HG03039 (cell line): ENCODE results near the gene ZNF534.
"Not testable (repeated sequence)": the region's sequence is repeated elsewhere in the genome, so short reads cannot be mapped to it uniquely, and the experiment has no call there.

Experiments used
- ATAC-seq: cut with Tn5 transposase; IDR thresholded peaks from one replicate; pipeline ENCODE4 v1.9.1; 2021; ENCODE audit warnings: mild to moderate bottlenecking, moderate library complexity; ENCODE audit not compliant: unreplicated experiment

The ZNF534 gene

DNA sequence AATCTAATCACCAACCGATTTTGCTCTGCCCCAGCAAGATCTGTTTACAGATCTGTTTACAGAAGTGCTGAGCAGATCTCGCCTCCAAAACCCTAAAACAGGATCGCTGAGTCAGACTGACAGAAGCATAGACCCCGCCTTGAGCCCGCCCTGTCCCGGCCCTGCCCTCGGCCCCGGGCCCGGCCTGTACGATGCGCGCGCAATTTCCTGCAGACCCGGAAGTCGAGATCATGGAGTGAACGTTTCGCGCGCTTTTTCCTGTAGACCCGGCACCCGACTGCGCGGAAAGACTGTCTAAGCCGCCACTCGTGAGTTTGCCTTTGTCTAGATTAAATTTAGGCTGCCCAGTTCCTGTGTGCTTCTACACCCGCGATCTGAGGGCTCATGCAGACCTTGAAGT, at the start of gene ZNF534:
ZNF534 (plus strand) TSS at position 212 of the 400 bp plus-strand sequence. CDS start 2,327 bp downstream, outside the sequence.
- no peak for ATAC-seq

GRCh38 chr19:52391135-52391534, 37.8 kb upstream of the ZNF534 start:
- no peak for ATAC-seq

DNA sequence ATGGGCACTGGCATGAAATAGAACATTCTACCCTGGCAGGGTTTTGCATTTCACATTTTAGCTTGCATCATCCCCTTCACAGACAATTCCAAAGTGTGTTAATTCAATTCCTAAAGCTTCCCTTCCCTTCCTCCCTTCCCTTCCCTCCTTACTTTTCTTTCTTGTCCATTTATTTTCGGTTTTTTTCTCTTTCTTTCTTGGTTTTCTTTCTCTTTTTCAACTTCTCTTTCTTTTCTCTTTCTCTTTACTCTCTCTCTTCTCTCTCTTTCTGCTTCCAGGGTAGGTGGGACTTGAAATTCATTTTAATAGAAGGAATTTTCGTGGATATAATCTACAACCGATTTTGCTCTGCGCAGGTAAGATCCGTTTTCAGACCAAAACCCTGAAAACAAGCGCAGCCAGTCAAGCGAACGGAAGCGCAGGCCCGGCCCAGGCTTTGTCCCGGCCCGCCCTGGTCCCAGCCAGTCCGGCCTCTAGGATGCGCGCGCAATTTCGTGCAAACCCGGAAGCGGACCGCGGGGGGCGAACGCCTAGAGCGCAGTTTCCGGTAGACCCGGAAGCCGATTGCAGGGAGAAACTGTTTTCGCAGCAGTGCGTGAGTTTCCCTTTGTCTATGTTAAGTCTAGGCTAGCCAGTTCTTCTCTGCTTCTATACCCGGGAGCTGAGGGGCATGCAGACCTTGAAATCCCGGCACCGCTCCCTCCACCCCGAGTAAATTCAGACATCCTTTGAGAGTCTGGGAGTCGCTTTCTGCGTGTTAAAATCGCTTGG, 31.5 kb upstream of the ZNF534 start, which contains the start of gene ZNF528:
ZNF528 (plus strand) TSS at position 540 of the 771 bp plus-strand sequence. CDS start 4,165 bp downstream, outside the sequence.
- ATAC-seq = peak; percentile 86

GRCh38 chr19:52398081-52398441, 30.9 kb upstream of the ZNF534 start:
- peak; percentile 8 for ATAC-seq

DNA sequence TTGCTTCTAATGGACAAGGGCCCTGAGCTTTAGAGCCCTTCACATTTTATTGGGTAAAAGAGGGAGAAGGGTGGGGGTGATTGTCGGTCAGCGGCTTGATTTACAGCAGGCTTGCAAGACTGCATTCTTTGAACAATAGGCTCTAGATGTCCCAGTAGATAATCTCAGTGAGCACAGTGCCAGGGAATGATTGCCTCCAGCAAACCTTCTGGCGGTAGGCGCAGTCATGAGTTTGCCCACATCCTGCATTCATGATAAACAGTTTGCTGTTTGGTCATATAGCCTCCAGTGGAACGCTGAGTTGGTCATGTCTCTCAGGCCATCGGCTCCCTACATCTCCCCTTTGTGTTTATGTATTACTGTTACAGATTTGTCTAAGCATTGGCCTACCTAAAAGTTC, 18.7 kb upstream of the ZNF534 start:
- ATAC-seq = no peak

DNA sequence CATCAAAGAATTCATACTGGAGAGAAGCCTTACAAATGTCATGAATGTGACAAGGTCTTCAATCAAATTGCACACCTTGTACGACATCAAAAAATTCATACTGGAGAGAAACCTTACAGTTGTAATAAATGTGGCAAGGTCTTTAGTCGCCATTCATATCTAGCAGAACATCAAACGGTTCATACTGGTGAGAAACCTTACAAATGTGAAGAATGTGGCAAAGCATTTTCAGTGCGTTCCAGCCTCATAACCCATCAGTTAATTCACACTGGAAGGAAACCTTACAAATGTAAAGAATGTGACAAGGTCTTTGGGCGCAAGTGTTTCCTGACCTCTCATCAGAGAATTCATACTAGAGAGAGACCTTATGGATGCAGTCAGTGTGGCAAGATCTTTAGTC, 13.2 kb upstream of the ZNF534 start:
- ATAC-seq = no peak

GRCh38 chr19:52442179-52442578, 13.2 kb downstream of the ZNF534 start:
- ATAC-seq = no peak

DNA sequence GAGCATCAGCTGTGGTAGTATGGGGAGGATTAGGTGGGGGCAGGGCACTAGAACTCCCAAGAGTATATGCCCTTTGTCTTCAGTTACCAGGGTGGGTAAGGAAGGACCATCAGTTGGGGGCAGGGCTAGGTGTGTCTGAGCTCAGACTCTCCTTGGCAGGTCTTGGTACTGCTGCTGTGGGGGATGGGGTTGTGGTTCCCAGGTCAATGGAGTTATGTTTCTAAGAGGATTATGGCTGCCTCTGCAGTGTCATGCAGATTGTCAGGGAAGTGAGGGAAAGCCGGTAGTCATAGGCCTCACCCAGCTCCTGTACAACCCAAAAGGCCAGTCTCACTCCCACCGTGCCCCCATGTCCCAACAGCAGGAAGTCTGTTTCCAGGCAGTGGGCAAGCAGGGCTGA, 15.6 kb downstream of the ZNF534 start:
- ATAC-seq = no peak

DNA sequence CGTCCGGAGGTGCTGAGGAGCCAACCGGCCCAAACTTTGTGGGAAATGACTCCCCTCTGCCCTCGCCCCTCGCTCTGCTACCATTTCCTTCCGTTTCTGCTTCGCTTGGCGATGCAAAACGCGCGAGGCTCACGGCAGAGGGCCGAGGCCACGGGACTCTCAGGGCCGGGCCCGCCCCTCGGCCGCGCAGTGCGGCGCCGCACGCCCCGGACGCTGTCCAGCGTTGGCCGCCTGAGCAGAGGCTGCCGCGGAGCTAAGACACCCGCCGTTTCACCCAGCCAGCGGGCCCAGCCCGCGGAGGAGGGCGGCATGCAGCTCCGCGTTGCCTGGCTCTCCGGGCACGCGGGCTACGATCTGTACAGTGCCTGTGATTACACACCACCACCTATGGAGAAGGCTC, 22.3 kb downstream of the ZNF534 start:
- ATAC-seq = no peak

- ATAC-seq = no peak
Measured at GRCh38 chr19:52453324-52454094, 24.6 kb downstream of the ZNF534 start, which contains the start of gene ZNF578. ZNF578 (plus strand) TSS chr19:52453553; CDS start chr19:52501846, 48,293 bp downstream.

DNA sequence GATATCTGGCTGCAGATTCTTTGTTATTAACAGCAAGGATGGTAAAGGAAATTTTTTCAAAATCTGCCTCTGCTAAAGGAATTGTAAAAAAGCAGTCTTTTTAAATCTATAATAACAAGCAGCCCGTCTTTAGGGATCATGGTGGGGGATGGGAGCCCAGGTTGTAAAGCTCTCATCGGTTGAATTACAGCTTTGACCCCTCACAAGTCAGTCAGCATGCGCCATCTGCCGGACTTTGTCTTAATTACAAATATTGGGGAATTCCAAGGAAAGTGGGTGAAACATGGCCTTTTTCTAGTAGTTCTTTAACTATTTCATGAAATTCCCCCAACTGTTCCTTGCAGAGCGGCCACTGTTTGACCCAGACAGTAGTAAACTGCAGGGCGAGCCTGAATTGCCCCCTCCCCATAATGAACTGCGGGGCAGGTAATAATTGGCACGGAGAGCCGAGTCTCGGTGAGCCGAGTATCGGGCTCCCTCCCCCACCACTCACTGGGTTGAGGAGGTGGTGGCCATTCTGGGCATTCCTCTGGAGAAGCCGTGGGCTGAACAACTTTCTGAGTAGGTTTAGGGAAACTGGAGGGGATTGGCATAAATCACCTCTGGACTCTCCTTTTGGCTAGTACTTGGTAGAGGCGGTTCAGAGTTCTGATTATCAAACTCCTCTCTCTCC, 36.0 kb downstream of the ZNF534 start:
- no peak for ATAC-seq

GRCh38 chr19:52473655-52474350, 44.9 kb downstream of the ZNF534 start:
- ATAC-seq = no peak

DNA sequence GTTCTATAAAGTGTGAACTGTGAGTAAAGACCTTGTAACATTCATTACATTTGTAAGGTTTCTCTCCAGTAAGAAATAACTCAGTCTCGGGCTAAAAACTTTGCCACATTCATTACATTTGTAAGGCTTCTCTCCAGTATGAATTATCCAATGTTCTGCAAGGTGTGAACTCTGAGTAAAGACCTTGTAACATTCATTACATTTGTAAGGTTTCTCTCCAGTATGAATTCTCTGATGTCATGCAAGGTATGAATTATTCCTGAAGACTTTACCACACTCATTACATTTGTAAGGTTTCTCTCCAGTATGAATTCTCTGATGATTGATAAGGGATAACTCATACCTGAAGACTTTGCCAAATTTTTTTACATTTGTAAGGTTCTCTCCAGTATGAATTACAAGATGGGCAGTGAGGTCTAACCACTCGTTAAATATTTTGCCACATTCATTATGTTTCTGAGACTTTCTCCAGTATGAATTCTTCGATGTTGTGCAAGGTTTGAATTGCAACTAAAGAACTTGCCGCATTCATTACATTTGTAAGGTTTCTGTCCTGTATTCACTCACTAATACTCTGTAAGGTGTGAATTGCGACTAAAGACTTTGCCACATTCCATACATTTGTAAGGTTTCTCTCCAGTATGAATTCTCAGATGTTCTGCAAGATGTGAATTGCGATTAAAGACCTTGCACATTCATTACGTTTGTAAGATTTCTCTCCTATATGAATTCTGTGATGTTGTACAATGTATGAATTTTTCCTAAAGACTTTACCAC, 45.6 kb downstream of the ZNF534 start:
- ATAC-seq = no peak

GRCh38 chr19:52484111-52484743, 55.3 kb downstream of the ZNF534 start:
- ATAC-seq = not testable (repeated sequence)

GRCh38 chr19:52485064-52485463, 56.1 kb downstream of the ZNF534 start:
- ATAC-seq = not testable (repeated sequence)

DNA sequence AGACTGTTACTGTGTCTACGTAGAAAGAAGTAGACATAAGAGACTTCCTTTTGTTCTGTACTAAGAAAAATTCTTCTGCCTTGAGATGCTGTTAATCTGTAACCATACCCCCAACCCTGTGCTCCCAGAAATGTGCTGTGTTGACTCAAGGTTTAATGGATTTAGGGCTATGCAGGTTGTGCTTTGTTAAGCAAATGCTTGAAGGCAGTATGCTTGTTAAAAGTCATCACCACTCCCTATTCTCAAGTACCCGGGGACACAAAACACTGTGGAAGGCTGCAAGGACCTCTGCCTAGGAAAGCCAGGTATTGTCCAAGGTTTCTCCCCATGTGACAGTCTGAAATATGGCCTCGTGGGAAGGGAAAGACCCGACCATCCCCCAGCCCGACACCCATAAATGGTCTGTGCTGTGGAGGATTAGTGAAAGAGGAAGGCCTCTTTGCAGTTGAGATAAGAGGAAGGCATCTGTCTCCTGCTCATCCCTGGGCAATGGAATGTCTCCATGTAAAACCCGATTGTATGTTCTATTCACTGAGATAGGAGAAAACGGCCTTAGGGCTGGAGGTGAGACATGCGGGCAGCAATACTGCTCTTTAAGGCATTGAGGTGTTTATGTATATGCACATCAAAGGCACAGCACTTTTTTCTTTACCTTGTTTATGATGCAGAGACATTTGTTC, 56.8 kb downstream of the ZNF534 start:
- ATAC-seq = not testable (repeated sequence)

DNA sequence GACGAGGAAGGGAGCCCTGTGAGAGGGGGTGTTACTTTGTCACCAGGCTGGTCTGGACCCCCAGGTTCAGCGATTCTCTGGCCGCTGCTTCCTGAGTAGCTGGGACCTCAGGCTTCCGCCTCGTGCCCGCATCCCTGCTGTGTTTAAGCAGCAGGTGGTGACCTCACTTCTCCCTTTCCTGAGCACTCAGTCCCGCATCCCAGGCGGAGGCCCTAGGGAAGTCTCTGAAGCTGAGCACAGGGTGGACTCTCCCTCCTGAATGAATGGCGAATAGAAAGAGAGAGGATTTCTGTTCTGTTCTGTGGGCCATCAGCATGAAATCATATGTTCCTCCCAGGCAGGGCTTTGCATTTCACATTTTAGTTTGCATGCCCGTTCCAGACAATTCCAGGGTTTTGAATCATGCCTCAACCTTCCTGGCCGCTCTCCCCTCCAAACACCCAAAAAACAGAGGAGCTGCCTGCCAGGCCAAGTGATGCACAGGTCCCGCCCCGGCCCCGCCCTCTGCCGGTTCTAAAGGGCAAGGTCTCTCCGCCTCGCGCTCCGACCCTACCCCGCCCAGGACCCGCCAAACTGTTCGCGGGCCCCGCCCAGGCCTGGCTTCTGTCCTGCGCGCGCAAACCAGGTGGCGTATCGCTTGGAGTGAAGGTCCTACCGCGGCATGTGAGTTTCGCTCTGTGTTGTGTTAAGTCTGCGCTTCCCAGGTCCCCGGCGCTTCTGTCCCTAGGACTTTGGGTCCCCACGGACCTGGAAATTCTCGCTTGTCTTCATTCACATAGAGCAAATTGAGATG, 63.4 kb downstream of the ZNF534 start:
- no peak for ATAC-seq

GRCh38 chr19:52492994-52493470, 64.1 kb downstream of the ZNF534 start:
- no peak for ATAC-seq
